Skeletal muscle satellite cell (primary cell): ENCODE measurements around the gene NEK1.
"Not testable (repeated sequence)": the region's sequence is repeated elsewhere in the genome, so short reads cannot be mapped to it uniquely, and the experiment has no call there.

Experiments
- H3K27me3 ChIP-seq: 2 replicates; pipeline ENCODE4 v1.7.0; 2013; ENCODE audit warnings: low read length; ENCODE audit not compliant: control insufficient read depth, insufficient read depth
- H3K36me3 ChIP-seq: 2 replicates; pipeline ENCODE4 v1.7.0; 2013; ENCODE audit warnings: mild to moderate bottlenecking, control low read depth, low read length; ENCODE audit not compliant: insufficient read depth
- H3K4me1 ChIP-seq: 2 replicates; pipeline ENCODE4 v1.7.0; 2013; ENCODE audit warnings: low read length; ENCODE audit not compliant: control insufficient read depth, insufficient read depth
- H3K4me2 ChIP-seq: 2 replicates; pipeline ENCODE4 v1.7.0; 2013; ENCODE audit warnings: mild to moderate bottlenecking, low read length
- H3K4me3 ChIP-seq: 2 replicates; pipeline ENCODE4 v1.7.0; 2013; ENCODE audit warnings: low read length
- H3K9ac ChIP-seq: 2 replicates; pipeline ENCODE4 v1.7.0; 2013; ENCODE audit warnings: mild to moderate bottlenecking, low read depth, low read length, moderate library complexity
- H3K9me3 ChIP-seq: replicated peaks from 2 replicates; pipeline ENCODE4 v1.7.0; 2013; ENCODE audit warnings: mild to moderate bottlenecking, control low read depth, low read length

NEK1 gene

GRCh38 chr4:169485086-169485485, 127.3 kb downstream of the NEK1 start:
- no peak overlapping the region for H3K4me2 ChIP-seq
- no peaks in the 10 kb centered on the region for H3K9me3 ChIP-seq
- peak overlapping the region; percentile 33 for H3K9ac ChIP-seq
- peaks cover 17% of the 10 kb centered on the region for H3K4me1 ChIP-seq
- H3K4me3 ChIP-seq: no peak overlapping the region
- H3K27me3 ChIP-seq: no peaks in the 10 kb centered on the region
- H3K36me3 ChIP-seq: no peaks in the 10 kb centered on the region

GRCh38 chr4:169484485-169484884, 127.9 kb downstream of the NEK1 start:
- H3K4me1 ChIP-seq: peaks cover 17% of the 10 kb centered on the region
- H3K9me3 ChIP-seq: no peaks in the 10 kb centered on the region
- peak overlapping the region; percentile 33 for H3K9ac ChIP-seq
- H3K4me3 ChIP-seq: no peak overlapping the region
- H3K4me2 ChIP-seq: peak overlapping the region; percentile 8
- H3K36me3 ChIP-seq: no peaks in the 10 kb centered on the region
- no peaks in the 10 kb centered on the region for H3K27me3 ChIP-seq

- Histone ChIP-seq H3K9me3 (no peaks in the 10 kb centered on the region), H3K36me3 (no peaks in the 10 kb centered on the region), H3K4me3 (no peak overlapping the region), H3K4me1 (no peaks in the 10 kb centered on the region), H3K9ac (no peak overlapping the region), H3K4me2 (no peak overlapping the region), H3K27me3 (no peaks in the 10 kb centered on the region)
Observed at GRCh38 chr4:169464080-169464479, 148.3 kb downstream of the NEK1 start.

GRCh38 chr4:169460081-169460480, 152.3 kb downstream of the NEK1 start:
- H3K4me2 ChIP-seq: no peak overlapping the region
- no peaks in the 10 kb centered on the region for H3K36me3 ChIP-seq
- H3K27me3 ChIP-seq: no peaks in the 10 kb centered on the region
- no peak overlapping the region for H3K9ac ChIP-seq
- H3K9me3 ChIP-seq: no peaks in the 10 kb centered on the region
- H3K4me1 ChIP-seq: no peaks in the 10 kb centered on the region
- no peak overlapping the region for H3K4me3 ChIP-seq

- H3K4me1 ChIP-seq: no peaks in the 10 kb centered on the region
- no peak overlapping the region for H3K9ac ChIP-seq
- H3K4me2 ChIP-seq: no peak overlapping the region
- H3K4me3 ChIP-seq: no peak overlapping the region
- no peaks in the 10 kb centered on the region for H3K9me3 ChIP-seq
- no peaks in the 10 kb centered on the region for H3K27me3 ChIP-seq
- H3K36me3 ChIP-seq: no peaks in the 10 kb centered on the region
Observed at GRCh38 chr4:169458575-169458974, 153.8 kb downstream of the NEK1 start.

GRCh38 chr4:169452644-169453043, 159.7 kb downstream of the NEK1 start:
- H3K36me3 ChIP-seq, H3K9me3 ChIP-seq, H3K4me1 ChIP-seq, H3K9ac ChIP-seq, H3K4me2 ChIP-seq, H3K4me3 ChIP-seq, H3K27me3 ChIP-seq: not testable (repeated sequence)

- not testable (repeated sequence) for H3K4me1 ChIP-seq, H3K36me3 ChIP-seq, H3K4me3 ChIP-seq, H3K9me3 ChIP-seq, H3K9ac ChIP-seq, H3K27me3 ChIP-seq, H3K4me2 ChIP-seq
Observed at GRCh38 chr4:169448935-169449334, 163.4 kb downstream of the NEK1 start.

GRCh38 chr4:169446824-169447223, 165.6 kb downstream of the NEK1 start:
- Histone ChIP-seq H3K9ac (no peak overlapping the region), H3K36me3 (no peaks in the 10 kb centered on the region), H3K4me1 (no peaks in the 10 kb centered on the region), H3K9me3 (no peaks in the 10 kb centered on the region), H3K27me3 (no peaks in the 10 kb centered on the region), H3K4me2 (no peak overlapping the region), H3K4me3 (no peak overlapping the region)

GRCh38 chr4:169443748-169444147, 168.6 kb downstream of the NEK1 start:
- Histone ChIP-seq H3K27me3 (no peaks in the 10 kb centered on the region), H3K4me3 (no peak overlapping the region), H3K9me3 (no peaks in the 10 kb centered on the region), H3K36me3 (no peaks in the 10 kb centered on the region), H3K4me1 (peaks cover 8% of the 10 kb centered on the region), H3K9ac (no peak overlapping the region), H3K4me2 (no peak overlapping the region)

- Histone ChIP-seq H3K9ac (no peak overlapping the region), H3K4me3 (no peak overlapping the region), H3K36me3 (no peaks in the 10 kb centered on the region), H3K4me2 (no peak overlapping the region), H3K4me1 (peaks cover 10% of the 10 kb centered on the region), H3K9me3 (no peaks in the 10 kb centered on the region), H3K27me3 (no peaks in the 10 kb centered on the region)
Observed at GRCh38 chr4:169440446-169440845, 171.9 kb downstream of the NEK1 start.

- H3K36me3 ChIP-seq: no peaks in the 10 kb centered on the region
- no peak overlapping the region for H3K4me3 ChIP-seq
- peaks cover 10% of the 10 kb centered on the region for H3K4me1 ChIP-seq
- H3K9me3 ChIP-seq: no peaks in the 10 kb centered on the region
- no peak overlapping the region for H3K9ac ChIP-seq
- H3K27me3 ChIP-seq: no peaks in the 10 kb centered on the region
- H3K4me2 ChIP-seq: no peak overlapping the region
Observed at GRCh38 chr4:169439244-169439643, 173.1 kb downstream of the NEK1 start.

- Histone ChIP-seq H3K27me3 (no peaks in the 10 kb centered on the region), H3K9ac (no peak overlapping the region), H3K4me3 (no peak overlapping the region), H3K9me3 (no peaks in the 10 kb centered on the region), H3K4me2 (no peak overlapping the region), H3K36me3 (no peaks in the 10 kb centered on the region), H3K4me1 (peaks cover 10% of the 10 kb centered on the region)
Observed at GRCh38 chr4:169438057-169438480, 174.3 kb downstream of the NEK1 start.
